Measurements from ENCODE around the gene MRTFA. TPM values are rescaled to one million over a fixed set of nuclear protein-coding genes. Genes with fewer than 3 reads are reported as not detected.

MRTFA gene
- total RNA-seq, 2 experiments from 2014 or later = 55.3 to 58.9 TPM

GRCh38 chr22:40517631-40518030, 118.9 kb downstream of the MRTFA start:
- no peak for DNase-seq
- no peak overlapping the region for H3K27ac ChIP-seq (ENCODE audit: low read depth in 1 of 2, low read length in 2 of 2)
- H3K4me1 ChIP-seq (ENCODE audit: insufficient read depth, low read length) = peaks cover 23% of the 10 kb centered on the region
- ATAC-seq (ENCODE audit: poor library complexity) = no peak
- H3K4me3 Mint-ChIP-seq = peak overlapping the region; percentile 38
- H3K36me3 ChIP-seq (ENCODE audit: insufficient read depth, low read length) = no peaks in the 10 kb centered on the region
- intact Hi-C loops (cut with DNase I, micrococcal nuclease) = no loop called here
- peaks cover 32% of the 10 kb centered on the region for H3K36me3 Mint-ChIP-seq (ENCODE audit: low read depth)
- no peak for TF ChIP-seq CTCF (IDR thresholded peaks at IDR 0.05)
- CTCF ChIA-PET = interaction anchor here (0.6 to 2.9 kb wide), 3 partner anchors 16 to 129 kb away, joined by 3 to 7 read pairs (median 4); no protein-coding TSS in a partner anchor
- no peaks in the 10 kb centered on the region for H3K27me3 ChIP-seq (ENCODE audit: control insufficient read depth in 1 of 2, insufficient read depth in 2 of 2, low read length in 2 of 2)
- H3K9me3 ChIP-seq (ENCODE audit: control insufficient read depth in 1 of 2, insufficient read depth in 1 of 2, low read length in 2 of 2) = no peaks in the 10 kb centered on the region
- H3K27ac Mint-ChIP-seq = peak overlapping the region; percentile 94
- POLR2A ChIA-PET = interaction anchor here (0.9 to 1.6 kb wide), 2 partner anchors 12 to 119 kb away, joined by 4 to 6 read pairs; partner anchors contain the start of gene MRTFA
- peaks cover 45% of the 10 kb centered on the region for H3K4me1 Mint-ChIP-seq (ENCODE audit: low read depth)
- H3K27me3 Mint-ChIP-seq = no peaks in the 10 kb centered on the region
- H3K9me3 Mint-ChIP-seq = no peaks in the 10 kb centered on the region
- no peak overlapping the region for H3K4me3 ChIP-seq (ENCODE audit: low read length)

GRCh38 chr22:40516416-40516815, 120.1 kb downstream of the MRTFA start:
- POLR2A ChIA-PET = interaction anchor here (0.6 to 0.8 kb wide), 3 partner anchors 120 to 1347 kb away, joined by 3 to 5 read pairs (median 3); partner anchors contain the start of gene MRTFA

GRCh38 chr22:40512426-40513136, 123.9 kb downstream of the MRTFA start:
- H3K4me1 ChIP-seq (ENCODE audit: insufficient read depth, low read length) = peaks cover 2% of the 10 kb centered on the region
- peaks cover 52% of the 10 kb centered on the region for H3K4me1 Mint-ChIP-seq (ENCODE audit: low read depth)
- no peak overlapping the region for H3K4me3 ChIP-seq (ENCODE audit: low read length)
- no peak for DNase-seq
- no peaks in the 10 kb centered on the region for H3K27me3 Mint-ChIP-seq
- no peak overlapping the region for H3K4me3 Mint-ChIP-seq
- no peaks in the 10 kb centered on the region for H3K9me3 ChIP-seq (ENCODE audit: control insufficient read depth in 1 of 2, insufficient read depth in 1 of 2, low read length in 2 of 2)
- TF ChIP-seq CTCF (IDR thresholded peaks at IDR 0.05) = no peak
- H3K27me3 ChIP-seq (ENCODE audit: control insufficient read depth in 1 of 2, insufficient read depth in 2 of 2, low read length in 2 of 2) = no peaks in the 10 kb centered on the region
- peaks cover 29% of the 10 kb centered on the region for H3K36me3 Mint-ChIP-seq (ENCODE audit: low read depth)
- no peak for ATAC-seq (ENCODE audit: poor library complexity)
- POLR2A ChIA-PET = interaction anchor here (0.7 to 1.0 kb wide), 2 partner anchors 21 to 55 kb away, joined by 3 read pairs; no protein-coding TSS in a partner anchor
- no peak overlapping the region for H3K27ac Mint-ChIP-seq
- H3K9me3 Mint-ChIP-seq = no peaks in the 10 kb centered on the region
- CTCF ChIA-PET = interaction anchor here (0.6 to 1.5 kb wide), 5 partner anchors 12 to 133 kb away, joined by 3 to 6 read pairs (median 4); no protein-coding TSS in a partner anchor
- H3K27ac ChIP-seq (ENCODE audit: low read depth in 1 of 2, low read length in 2 of 2) = no peak overlapping the region
- intact Hi-C loops (cut with DNase I, micrococcal nuclease) = no loop called here
- no peaks in the 10 kb centered on the region for H3K36me3 ChIP-seq (ENCODE audit: insufficient read depth, low read length)

More at GRCh38 chr22:40516416-40516815, 120.1 kb downstream of the MRTFA start:
- H3K27ac Mint-ChIP-seq = no peak overlapping the region
- ATAC-seq (ENCODE audit: poor library complexity) (no peak), DNase-seq (no peak)
- no peaks in the 10 kb centered on the region for H3K27me3 Mint-ChIP-seq
- intact Hi-C loops (cut with DNase I, micrococcal nuclease) = no loop called here
- CTCF ChIA-PET = interaction anchor here (0.6 to 2.9 kb wide), 2 partner anchors 17 to 104 kb away, joined by 3 to 7 read pairs; no protein-coding TSS in a partner anchor
- Histone ChIP-seq H3K4me1 (ENCODE audit: insufficient read depth, low read length) (peaks cover 20% of the 10 kb centered on the region), H3K4me3 (ENCODE audit: low read length) (no peak overlapping the region), H3K27me3 (ENCODE audit: control insufficient read depth in 1 of 2, insufficient read depth in 2 of 2, low read length in 2 of 2) (no peaks in the 10 kb centered on the region), H3K36me3 (ENCODE audit: insufficient read depth, low read length) (no peaks in the 10 kb centered on the region), H3K9me3 (ENCODE audit: control insufficient read depth in 1 of 2, insufficient read depth in 1 of 2, low read length in 2 of 2) (no peaks in the 10 kb centered on the region), H3K27ac (ENCODE audit: low read depth in 1 of 2, low read length in 2 of 2) (no peak overlapping the region)
- H3K36me3 Mint-ChIP-seq (ENCODE audit: low read depth) = peaks cover 37% of the 10 kb centered on the region
- no peak overlapping the region for H3K4me3 Mint-ChIP-seq
- TF ChIP-seq CTCF (IDR thresholded peaks at IDR 0.05) = no peak
- peaks cover 53% of the 10 kb centered on the region for H3K4me1 Mint-ChIP-seq (ENCODE audit: low read depth)
- no peaks in the 10 kb centered on the region for H3K9me3 Mint-ChIP-seq

Data from CD4-positive, alpha-beta T cell (primary cell).